ENCODE data around the gene CASP6.

DNA sequence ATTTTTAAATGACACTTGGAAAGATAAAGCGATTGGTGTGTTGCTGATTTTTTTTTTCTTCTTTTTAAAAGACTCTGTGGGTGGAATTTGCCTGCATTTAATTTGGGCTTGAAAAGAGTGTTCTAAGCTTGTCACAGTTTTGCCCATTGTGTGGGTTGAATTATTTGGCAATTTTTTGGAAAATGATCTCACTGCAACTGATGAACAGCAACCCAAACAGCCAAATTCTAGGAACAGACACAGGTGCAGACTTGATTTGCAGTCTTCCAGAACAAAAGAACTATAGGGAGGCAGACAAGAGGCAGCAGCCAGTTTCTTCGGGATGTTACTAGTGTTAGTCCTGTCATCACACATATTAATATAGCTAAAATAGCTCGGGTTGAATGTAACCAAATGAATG, 40.5 kb downstream of the CASP6 start:
- TF ChIP-seq, protein P1, sequence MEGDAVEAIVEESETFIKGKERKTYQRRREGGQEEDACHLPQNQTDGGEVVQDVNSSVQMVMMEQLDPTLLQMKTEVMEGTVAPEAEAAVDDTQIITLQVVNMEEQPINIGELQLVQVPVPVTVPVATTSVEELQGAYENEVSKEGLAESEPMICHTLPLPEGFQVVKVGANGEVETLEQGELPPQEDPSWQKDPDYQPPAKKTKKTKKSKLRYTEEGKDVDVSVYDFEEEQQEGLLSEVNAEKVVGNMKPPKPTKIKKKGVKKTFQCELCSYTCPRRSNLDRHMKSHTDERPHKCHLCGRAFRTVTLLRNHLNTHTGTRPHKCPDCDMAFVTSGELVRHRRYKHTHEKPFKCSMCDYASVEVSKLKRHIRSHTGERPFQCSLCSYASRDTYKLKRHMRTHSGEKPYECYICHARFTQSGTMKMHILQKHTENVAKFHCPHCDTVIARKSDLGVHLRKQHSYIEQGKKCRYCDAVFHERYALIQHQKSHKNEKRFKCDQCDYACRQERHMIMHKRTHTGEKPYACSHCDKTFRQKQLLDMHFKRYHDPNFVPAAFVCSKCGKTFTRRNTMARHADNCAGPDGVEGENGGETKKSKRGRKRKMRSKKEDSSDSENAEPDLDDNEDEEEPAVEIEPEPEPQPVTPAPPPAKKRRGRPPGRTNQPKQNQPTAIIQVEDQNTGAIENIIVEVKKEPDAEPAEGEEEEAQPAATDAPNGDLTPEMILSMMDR (IDR thresholded peaks at IDR 0.05) = no peak
- TF ChIP-seq POLR2A (IDR thresholded peaks at IDR 0.05) = no peak
